ENCODE measurements around the gene SH3PXD2A. TPM values are rescaled to one million over a fixed set of nuclear protein-coding genes. Genes with fewer than 3 reads are reported as not detected.

Gene SH3PXD2A
- total RNA-seq, 1 experiment from 2014 or later, result 13.4 TPM

- no peak overlapping the region for H3K4me3 ChIP-seq
- H3K4me1 ChIP-seq (replicated peaks), result no peaks in the 10 kb centered on the region
- H3K27ac ChIP-seq, result no peak overlapping the region
- no peaks in the 10 kb centered on the region; the same call in 1 of the 2 replicates for H3K9me3 ChIP-seq (replicated peaks)
- peaks cover 80% of the 10 kb centered on the region for H3K36me3 ChIP-seq
- DNase-seq (ENCODE audit: low read depth in 1 of 2, low spot score in 2 of 2), result no peak
- H3K27me3 ChIP-seq (replicated peaks), result no peaks in the 10 kb centered on the region
These were observed 202.6 kb downstream of the SH3PXD2A start for GRCh38 chr10:103652599-103653281.

DNA sequence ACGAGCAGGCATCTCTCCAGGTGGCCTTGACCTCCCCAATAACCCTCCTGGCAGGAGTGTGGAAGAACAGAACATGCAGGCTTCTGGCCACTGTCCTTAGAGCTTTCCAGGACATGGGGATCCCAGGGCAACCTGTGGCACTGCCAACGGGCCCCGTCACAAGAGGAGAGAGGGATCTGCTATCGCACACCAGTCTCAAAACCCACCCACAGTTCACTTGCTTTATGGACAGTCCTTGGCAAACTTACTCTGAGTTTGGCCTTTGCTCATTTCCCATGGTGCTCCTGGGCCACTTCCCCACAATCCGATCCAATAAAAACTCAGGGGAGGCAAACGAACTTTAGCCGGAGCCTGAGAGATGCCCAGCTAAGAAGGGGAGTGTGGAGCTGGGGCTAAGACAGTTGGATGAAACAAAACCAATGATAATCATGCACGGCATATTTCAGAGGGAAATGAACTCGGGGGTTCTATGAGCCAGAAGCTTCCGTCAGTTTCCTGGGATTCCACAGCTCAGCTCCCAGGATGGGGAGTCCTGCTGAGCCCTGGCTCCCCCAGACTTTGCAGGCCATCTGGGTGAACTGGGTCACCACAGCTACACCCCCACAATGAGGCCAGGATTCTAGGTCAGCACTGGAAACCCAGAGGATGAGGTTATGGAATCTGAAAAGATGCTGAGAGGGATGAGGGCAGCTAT is 203.4 kb downstream of the SH3PXD2A start:
- no peaks in the 10 kb centered on the region; the same call in 1 of the 2 replicates for H3K9me3 ChIP-seq (replicated peaks)
- no peaks in the 10 kb centered on the region for H3K27me3 ChIP-seq (replicated peaks)
- H3K36me3 ChIP-seq, result peaks cover 80% of the 10 kb centered on the region
- H3K4me1 ChIP-seq (replicated peaks), result no peaks in the 10 kb centered on the region
- no peak overlapping the region for H3K27ac ChIP-seq
- no peak overlapping the region for H3K4me3 ChIP-seq
- no peak for DNase-seq (ENCODE audit: low read depth in 1 of 2, low spot score in 2 of 2)

- no peak overlapping the region for H3K27ac ChIP-seq
- H3K36me3 ChIP-seq, result peaks cover 82% of the 10 kb centered on the region
- H3K27me3 ChIP-seq (replicated peaks), result no peaks in the 10 kb centered on the region
- no peak for DNase-seq (ENCODE audit: low read depth in 1 of 2, low spot score in 2 of 2)
- no peak overlapping the region for H3K4me3 ChIP-seq
- H3K4me1 ChIP-seq (replicated peaks), result peaks cover under 1% of the 10 kb centered on the region; the same call in 1 of the 2 replicates
- H3K9me3 ChIP-seq (replicated peaks), result no peaks in the 10 kb centered on the region; the same call in 1 of the 2 replicates
These were observed 204.0 kb downstream of the SH3PXD2A start for GRCh38 chr10:103651333-103651732.

DNA sequence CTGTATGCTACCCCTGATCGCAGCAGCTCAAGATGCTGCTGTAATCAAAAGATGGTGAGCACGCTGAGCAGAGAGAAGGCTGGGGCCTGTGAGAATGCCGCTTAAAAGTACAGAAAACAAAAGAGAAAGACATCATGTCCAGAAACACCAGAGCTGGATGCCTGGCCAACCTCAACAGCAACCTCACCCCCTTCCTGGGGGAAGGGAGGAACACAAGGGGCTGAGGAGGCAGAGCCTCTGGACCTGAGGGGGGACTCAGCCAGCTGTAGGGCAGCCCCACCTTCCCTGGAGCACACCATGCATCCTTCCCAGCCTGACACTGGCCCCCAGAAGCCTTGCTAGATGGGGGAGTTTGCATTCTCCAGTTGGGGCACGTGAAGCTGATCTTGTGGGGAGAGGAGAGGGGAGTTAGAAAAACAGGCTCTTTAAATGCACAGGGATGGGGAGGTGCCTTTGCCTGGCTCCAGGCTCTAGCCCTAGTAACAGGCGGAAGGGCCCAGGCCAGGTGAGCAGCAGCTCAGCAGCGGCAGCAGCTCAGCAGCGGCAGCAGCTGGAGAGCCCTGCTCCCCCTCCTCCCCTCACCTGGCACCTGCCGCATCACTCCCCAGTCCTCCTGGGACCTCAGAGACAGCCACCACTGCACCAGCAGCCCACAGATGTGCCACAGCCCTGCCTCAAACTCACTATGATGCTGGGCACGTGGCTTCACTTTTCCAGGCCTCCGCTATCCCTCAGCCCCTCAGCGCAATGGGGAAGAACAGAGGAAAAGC is 205.5 kb downstream of the SH3PXD2A start:
- no peak overlapping the region for H3K27ac ChIP-seq
- no peak for DNase-seq (ENCODE audit: low read depth in 1 of 2, low spot score in 2 of 2)
- peaks cover 79% of the 10 kb centered on the region for H3K36me3 ChIP-seq
- H3K4me1 ChIP-seq (replicated peaks), result peaks cover 15% of the 10 kb centered on the region
- no peak overlapping the region for H3K4me3 ChIP-seq
- H3K9me3 ChIP-seq (replicated peaks), result no peaks in the 10 kb centered on the region; the same call in 1 of the 2 replicates
- H3K27me3 ChIP-seq (replicated peaks), result no peaks in the 10 kb centered on the region

- Histone ChIP-seq H3K4me1 (replicated peaks) (peaks cover 16% of the 10 kb centered on the region), H3K9me3 (replicated peaks) (no peaks in the 10 kb centered on the region), H3K36me3 (peaks cover 76% of the 10 kb centered on the region), H3K27me3 (replicated peaks) (no peaks in the 10 kb centered on the region), H3K27ac (no peak overlapping the region), H3K4me3 (no peak overlapping the region)
- no peak for DNase-seq (ENCODE audit: low read depth in 1 of 2, low spot score in 2 of 2)
These were observed 206.5 kb downstream of the SH3PXD2A start for GRCh38 chr10:103648636-103649532.

DNA sequence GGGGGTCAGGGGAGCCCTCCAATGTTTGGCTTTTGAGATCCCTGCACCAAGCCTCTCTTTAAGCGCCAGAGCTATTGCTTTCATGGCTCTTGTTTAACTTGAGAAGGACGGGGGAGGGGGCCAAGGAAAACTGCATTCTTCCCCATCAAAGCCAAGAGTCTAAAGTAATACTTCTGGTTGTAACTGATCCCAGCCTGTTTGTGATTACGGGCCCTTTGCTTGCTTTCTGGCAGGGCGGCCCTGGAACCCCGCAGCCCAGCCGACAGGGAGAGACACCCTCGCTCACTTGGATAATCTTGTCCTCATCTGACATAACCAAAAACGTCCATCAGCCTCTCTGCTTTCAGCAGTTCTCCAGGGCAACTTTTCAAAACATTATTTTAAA is 207.1 kb downstream of the SH3PXD2A start:
- H3K27ac ChIP-seq, result no peak overlapping the region
- no peak for DNase-seq (ENCODE audit: low read depth in 1 of 2, low spot score in 2 of 2)
- peaks cover 16% of the 10 kb centered on the region for H3K4me1 ChIP-seq (replicated peaks)

DNA sequence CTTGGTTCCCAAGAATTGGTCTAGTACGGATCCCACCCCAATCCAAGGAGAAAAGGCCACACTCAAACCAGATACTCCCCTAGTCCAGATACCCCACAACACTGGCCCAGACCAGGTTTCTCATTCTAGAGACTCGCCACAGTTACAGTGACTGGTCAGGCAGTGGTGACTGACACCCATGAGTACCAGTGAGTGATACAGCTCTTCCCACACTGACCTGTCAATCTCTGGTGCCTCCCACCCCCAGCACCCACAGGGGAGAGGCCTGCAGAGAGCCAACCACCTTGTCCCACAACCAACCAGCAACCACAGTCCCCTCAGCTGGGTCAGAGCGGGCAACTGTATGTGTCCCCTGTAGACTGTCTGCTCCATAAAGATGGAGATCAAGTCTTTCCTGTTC is 209.1 kb downstream of the SH3PXD2A start:
- Histone ChIP-seq H3K4me3 (no peak overlapping the region), H3K36me3 (peaks cover 60% of the 10 kb centered on the region), H3K27me3 (replicated peaks) (no peaks in the 10 kb centered on the region), H3K9me3 (replicated peaks) (no peaks in the 10 kb centered on the region), H3K4me1 (replicated peaks) (peaks cover 16% of the 10 kb centered on the region), H3K27ac (no peak overlapping the region)
- DNase-seq (ENCODE audit: low read depth in 1 of 2, low spot score in 2 of 2), result no peak

More for the DNA sequence above, 207.1 kb downstream of the SH3PXD2A start:
- Histone ChIP-seq H3K9me3 (replicated peaks) (no peaks in the 10 kb centered on the region), H3K4me3 (no peak overlapping the region), H3K36me3 (peaks cover 74% of the 10 kb centered on the region), H3K27me3 (replicated peaks) (no peaks in the 10 kb centered on the region)

- peaks cover 54% of the 10 kb centered on the region for H3K36me3 ChIP-seq
- H3K27ac ChIP-seq, result no peak overlapping the region
- DNase-seq (ENCODE audit: low read depth in 1 of 2, low spot score in 2 of 2), result peak; percentile 27 to 68
- H3K4me3 ChIP-seq, result no peak overlapping the region
- H3K9me3 ChIP-seq (replicated peaks), result no peaks in the 10 kb centered on the region
- H3K4me1 ChIP-seq (replicated peaks), result peaks cover 16% of the 10 kb centered on the region
- no peaks in the 10 kb centered on the region for H3K27me3 ChIP-seq (replicated peaks)
These were observed 210.0 kb downstream of the SH3PXD2A start for GRCh38 chr10:103645141-103646054.

- Histone ChIP-seq H3K27ac (no peak overlapping the region), H3K4me1 (replicated peaks) (peaks cover 16% of the 10 kb centered on the region), H3K4me3 (no peak overlapping the region), H3K27me3 (replicated peaks) (no peaks in the 10 kb centered on the region), H3K36me3 (peaks cover 47% of the 10 kb centered on the region), H3K9me3 (replicated peaks) (no peaks in the 10 kb centered on the region)
- DNase-seq (ENCODE audit: low read depth in 1 of 2, low spot score in 2 of 2), result no peak
These were observed 212.0 kb downstream of the SH3PXD2A start for GRCh38 chr10:103643381-103643780.

GRCh38 chr10:103641326-103641725 is 214.1 kb downstream of the SH3PXD2A start:
- Histone ChIP-seq H3K27ac (no peak overlapping the region), H3K27me3 (replicated peaks) (no peaks in the 10 kb centered on the region), H3K4me1 (replicated peaks) (peaks cover 16% of the 10 kb centered on the region), H3K4me3 (no peak overlapping the region), H3K36me3 (peaks cover 43% of the 10 kb centered on the region), H3K9me3 (replicated peaks) (no peaks in the 10 kb centered on the region)
- no peak for DNase-seq (ENCODE audit: low read depth in 1 of 2, low spot score in 2 of 2)

DNA sequence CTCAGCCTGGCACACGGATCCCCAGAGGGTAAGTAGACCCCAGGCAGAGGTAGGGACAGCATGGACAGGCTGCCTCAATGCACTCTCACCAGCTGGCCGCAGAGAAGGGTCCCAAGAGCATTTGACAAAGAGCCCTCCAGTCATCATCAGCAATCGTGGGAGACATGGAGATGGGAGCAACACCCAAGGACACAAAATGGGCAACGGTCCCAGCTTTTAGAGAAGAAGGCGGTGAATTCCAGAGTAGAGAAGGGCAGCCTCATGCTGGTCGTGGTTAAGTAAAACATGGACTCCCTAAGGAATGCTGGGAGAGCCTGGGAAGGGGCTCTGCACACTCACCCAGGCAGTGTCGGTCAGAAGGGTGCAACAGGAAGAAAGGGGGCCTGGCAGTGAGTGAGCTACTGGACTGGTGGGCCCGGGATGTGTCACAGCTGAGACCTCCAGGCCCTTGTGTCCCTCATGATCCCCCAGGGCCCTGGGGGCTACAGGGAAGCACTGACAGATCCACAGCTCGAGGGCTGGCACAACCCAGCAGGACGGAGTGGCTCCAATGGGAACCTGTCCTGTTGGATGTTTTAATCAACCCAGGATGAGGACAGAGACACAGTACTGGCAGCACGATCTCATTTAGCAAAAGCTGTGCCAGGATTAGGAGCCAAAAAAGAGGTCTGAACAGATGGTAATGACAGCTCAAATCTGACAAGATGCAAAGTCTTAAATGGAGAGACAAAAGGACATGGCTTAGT is 214.8 kb downstream of the SH3PXD2A start:
- peaks cover 9% of the 10 kb centered on the region for H3K4me1 ChIP-seq (replicated peaks)
- no peak overlapping the region for H3K27ac ChIP-seq
- peaks cover 41% of the 10 kb centered on the region for H3K36me3 ChIP-seq
- DNase-seq (ENCODE audit: low read depth in 1 of 2, low spot score in 2 of 2), result no peak
- no peak overlapping the region for H3K4me3 ChIP-seq
- no peaks in the 10 kb centered on the region for H3K9me3 ChIP-seq (replicated peaks)
- no peaks in the 10 kb centered on the region for H3K27me3 ChIP-seq (replicated peaks)

DNA sequence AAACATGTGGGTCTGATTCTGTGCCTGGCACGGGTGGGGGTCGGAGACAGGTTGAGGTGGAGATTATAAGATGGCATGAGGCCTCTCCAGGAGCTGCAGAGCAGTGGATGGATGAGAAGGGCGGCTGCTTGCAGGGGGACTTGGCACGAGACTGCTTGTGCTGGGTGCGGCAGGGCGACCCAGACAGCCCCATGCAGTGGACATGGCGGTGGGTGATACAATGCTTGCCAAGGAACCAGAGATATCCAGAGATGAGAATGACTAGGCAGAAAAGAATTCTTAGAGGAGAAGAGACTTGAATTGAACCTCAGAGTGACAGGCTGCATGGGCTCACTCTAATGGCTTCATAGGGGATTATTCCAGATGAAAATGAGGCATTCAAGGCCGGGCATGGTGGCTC is 216.4 kb downstream of the SH3PXD2A start:
- DNase-seq (ENCODE audit: low read depth in 1 of 2, low spot score in 2 of 2), result no peak
- H3K27ac ChIP-seq, result no peak overlapping the region
- no peaks in the 10 kb centered on the region for H3K4me1 ChIP-seq (replicated peaks)
- H3K4me3 ChIP-seq, result no peak overlapping the region
- H3K9me3 ChIP-seq (replicated peaks), result no peaks in the 10 kb centered on the region
- H3K27me3 ChIP-seq (replicated peaks), result no peaks in the 10 kb centered on the region
- H3K36me3 ChIP-seq, result peaks cover 45% of the 10 kb centered on the region
